Activated CD8-positive, alpha-beta memory T cell treated with anti-CD3 and anti-CD28 coated beads for 48 hours (primary cell): ENCODE measurements around the gene CPNE6.

Experiments used
- DNase-seq, 3 experiments: peaks; one replicate each; pipeline ENCODE4 v3.0.0-alpha.2; 2020; ENCODE audit warnings: low read depth in 2 of 3, low spot score in 2 of 3

Gene CPNE6

DNA sequence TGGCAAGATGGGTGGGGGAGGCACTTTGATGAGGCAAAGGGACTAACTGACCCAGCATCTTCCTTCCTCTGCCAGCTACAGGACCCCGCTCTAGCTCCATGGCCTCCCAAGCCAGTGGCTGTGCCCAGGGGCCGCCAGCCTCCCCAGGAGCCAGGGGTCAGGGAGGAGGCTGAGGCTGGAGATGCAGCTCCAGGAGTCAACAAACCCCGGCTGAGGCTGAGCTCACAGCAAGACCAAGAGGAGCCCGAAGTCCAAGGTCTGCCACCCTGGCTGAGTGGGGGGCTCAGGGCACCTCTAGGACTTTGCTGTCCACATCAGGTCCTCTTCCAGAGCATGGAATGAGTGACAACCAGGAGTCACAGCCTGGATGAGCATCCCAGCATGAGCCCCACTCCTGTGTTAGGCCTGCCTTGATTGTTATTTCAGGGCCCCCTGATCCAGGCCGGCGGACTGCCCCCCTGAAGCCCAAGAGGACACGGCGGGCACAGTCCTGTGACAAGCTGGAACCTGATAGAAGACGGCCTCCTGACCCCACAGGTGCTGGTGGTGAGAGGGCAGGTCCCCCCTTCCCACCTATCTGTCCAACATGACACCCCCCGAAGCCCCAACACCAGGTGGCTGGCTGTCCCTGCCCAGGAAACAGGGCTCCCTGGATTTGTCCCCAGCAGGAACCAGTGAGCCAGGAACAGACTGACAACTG is 2.5 kb upstream of the CPNE6 start:
- DNase-seq = no peak

DNA sequence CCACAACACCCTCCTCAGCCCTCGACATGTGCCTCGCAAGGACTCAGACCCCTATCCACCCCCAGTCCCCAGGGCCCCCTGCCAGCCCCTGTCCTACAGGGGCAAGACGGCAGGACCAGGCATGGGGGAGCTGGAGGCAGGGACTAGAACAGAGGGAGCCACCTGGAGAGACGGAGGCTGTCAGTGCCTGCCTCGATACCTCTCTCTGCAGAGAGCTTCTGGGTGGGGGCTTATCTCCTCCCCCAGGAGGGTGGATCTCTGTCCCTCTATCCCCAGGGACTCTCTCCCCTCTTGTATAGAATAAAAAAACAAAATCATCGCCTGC is 2.0 kb upstream of the CPNE6 start:
- no peak for DNase-seq

DNA sequence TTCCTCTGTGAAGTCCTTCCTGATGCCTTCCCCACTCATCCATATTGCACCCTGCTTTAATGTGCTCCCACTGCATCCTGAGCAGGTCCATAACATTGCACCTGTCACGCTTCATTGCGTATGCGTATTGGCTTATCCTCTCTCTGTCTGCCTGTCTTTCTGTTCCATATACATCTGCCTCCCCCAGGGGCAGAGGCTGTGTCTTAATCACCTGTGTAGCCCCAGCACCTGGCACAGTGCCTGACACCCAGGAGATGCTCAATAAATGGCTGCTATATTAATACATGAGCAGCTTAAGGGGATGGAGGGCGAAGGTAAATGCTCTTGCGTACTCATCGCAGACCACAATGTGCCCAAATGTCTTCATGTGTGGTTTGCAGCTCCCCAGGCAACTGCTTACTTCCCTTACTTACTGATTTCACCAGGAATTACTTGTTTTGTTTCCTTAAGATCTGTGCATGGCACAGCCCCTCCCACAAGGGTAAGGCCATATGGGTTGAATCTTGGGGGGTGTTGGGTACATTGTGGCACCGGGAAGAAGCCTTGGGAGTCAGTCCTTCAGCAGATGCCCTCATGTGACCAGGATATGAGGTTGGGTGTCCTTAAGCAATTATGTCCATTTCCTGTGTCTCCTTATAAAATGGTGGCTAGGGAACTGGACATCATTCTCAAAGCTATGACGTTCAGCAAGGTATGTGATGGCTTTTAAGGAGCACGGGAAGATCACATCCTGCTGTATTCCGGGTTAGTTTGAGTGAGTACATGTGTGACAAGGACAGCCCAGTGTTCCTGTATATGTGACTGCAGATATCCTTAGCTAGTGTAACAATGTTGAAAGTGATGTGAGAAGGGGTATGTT is 848 bp upstream of the CPNE6 start:
- no peak for DNase-seq

DNA sequence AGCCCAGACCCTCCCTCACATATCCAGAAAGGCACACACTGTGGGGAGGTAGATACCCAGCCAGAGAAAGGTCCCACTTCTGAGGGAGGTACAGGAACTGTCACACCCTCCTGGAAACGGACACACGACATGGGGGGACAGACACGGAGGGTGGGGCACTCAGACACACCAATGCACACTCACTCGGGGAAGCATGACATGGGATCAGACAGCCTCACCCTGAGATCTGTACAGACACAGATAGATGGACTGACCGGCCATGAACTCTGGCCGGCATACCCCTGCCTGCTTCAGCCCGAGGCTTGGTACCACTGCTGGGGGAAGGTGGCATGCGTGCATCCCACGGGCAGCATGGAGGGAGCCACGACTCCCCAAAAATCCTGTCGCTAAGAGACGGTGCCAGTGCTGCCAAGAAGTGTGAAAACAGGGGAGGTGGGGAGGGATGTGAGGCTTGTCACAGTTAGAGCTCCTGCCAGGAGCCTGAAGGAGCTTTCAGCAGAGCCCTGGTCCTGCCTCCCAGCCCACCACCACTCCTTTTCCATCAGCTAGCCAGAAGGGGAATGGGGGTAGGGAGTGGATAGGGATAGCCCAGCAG is 571 bp downstream of the CPNE6 start:
- DNase-seq = no peak

DNA sequence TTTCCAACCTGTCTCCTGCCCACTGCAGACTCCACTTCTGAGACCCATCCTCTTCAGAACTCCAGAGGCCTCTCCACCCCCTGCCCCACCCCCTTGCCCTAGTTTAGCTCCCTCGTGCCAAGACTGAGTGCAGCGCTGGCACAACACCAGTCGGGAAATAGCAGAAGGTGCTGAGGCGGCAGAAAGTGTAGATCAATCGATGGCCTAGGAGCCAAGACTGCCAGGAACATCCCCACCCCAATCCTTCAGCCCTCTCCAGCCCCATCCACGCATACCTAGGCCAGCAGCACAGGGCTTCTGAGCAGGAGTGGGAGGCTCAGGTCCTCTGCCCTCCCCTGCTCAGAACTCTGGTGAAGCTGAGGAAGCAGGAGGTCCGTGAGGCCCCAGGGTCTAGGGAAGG is 1.1 kb downstream of the CPNE6 start:
- no peak for DNase-seq

DNA sequence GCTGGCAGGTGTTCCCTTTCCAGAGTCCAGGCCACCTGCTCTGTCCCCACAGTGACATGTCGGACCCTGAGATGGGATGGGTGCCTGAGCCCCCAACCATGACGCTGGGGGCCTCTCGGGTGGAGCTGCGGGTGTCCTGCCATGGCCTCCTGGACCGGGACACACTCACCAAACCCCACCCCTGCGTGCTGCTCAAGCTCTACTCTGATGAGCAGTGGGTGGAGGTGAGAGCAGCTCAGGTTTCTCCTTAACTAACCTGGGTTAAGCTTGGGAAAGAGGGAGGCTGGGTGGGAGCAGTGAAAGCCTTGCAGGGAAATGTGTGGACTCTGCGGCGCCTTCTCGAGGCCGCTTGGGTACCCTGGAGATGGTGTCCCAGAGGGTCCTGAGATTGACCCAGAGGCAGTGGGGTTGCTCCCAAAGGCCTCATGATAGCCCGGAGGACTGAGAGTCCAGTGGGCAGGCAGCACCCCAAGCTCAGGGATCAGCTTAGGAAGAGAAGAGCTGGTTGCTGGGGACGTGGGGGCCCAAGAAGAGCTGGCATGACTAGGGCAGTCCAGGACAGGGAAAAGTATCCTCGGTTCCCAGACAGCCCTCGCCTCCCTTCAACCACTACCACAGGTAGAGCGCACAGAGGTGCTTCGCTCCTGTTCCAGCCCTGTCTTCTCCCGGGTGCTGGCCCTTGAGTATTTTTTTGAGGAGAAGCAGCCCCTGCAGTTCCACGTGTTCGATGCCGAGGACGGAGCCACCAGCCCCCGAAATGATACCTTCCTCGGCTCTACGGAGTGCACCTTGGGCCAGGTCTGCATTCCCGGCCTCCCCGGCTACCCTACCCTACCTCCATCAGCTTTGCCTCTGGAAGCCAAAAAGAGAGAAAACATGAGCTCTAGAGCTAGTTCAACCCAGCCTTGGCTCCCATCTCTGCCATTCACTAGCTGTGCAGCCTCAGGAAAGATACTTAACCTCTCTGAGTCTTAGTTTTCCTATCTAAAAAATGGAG is 1.8 kb downstream of the CPNE6 start:
- DNase-seq = no peak

DNA sequence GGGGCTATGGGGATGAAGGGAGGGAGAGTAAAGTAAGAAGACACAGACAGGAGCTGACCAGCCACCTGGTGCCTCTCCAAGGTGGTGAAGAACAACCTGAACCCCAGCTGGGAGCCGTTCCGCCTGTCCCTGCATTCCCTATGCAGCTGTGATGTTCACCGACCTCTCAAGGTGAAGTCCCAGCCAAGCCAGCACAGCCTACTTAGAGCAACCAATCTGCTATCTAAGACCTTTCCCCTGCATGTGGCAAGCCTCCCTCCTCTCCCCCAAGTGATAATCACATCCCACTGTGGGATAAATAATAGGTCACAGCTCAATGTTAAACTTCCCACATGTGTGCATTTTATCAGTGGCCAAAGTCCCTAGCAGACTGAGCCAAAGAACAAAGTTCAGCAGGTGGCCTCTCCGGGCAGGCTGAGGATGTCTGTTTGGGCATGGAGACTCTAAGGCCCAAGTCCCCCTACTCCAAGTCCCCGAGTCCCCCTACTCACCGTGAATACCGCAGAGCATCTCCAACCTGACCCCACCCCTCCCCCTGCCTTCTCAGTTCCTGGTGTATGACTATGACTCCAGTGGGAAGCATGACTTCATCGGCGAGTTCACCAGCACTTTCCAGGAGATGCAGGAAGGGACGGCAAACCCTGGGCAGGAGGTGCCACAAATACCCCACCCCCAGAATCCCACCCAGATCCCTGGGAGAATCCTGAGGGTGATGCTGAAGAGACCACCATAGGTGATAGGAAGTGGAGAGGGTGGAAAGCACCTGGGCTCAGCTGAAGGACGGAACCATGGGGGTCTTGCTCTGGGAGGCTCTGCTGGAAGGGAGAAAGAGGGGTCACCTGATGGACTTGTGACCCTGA is 3.5 kb downstream of the CPNE6 start:
- no peak for DNase-seq

DNA sequence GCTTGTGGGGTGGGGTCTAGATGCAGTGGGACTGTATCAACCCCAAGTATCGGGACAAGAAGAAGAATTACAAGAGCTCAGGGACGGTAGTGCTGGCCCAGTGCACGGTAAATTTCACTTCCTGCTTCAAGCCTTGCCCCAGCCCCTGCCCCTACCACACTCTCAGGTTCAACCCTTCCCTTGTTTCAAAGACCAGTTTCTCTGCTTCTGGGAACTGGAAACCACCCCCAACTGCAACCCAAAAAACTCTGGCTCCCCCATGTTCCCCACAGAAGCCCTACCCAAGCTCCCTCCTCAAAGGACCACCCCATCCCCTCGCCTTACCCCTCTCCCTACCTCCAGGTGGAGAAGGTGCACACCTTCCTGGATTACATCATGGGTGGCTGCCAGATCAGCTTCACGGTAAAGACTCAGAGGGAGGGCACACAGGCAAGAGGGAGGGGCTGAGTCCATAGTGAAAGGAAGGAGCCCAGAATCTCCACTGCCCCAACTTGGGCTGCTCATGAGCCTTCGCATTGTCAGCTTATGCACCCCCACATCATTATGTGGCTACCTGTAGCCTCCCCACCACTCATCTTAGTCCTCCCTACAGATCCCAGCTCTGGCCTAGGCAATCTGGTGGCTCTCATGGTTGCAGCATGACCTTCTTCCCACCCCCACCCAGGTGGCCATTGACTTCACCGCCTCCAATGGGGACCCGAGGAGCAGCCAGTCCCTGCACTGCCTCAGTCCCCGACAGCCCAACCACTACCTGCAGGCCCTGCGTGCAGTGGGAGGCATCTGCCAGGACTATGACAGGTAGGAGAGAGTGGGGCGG is 4.3 kb downstream of the CPNE6 start:
- no peak for DNase-seq

DNA sequence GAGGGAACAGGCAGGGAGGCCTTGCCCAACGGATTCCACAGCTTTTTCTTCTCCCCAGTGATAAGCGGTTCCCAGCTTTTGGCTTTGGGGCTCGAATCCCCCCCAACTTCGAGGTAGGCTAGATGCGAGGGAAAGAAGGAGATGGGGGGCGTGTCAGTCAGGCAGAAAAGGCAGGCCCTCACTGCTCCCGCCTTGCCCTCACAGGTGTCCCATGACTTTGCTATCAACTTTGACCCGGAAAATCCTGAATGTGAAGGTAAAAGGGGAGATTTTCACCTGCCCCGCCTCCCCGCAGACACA is 4.9 kb downstream of the CPNE6 start:
- DNase-seq = no peak

DNA sequence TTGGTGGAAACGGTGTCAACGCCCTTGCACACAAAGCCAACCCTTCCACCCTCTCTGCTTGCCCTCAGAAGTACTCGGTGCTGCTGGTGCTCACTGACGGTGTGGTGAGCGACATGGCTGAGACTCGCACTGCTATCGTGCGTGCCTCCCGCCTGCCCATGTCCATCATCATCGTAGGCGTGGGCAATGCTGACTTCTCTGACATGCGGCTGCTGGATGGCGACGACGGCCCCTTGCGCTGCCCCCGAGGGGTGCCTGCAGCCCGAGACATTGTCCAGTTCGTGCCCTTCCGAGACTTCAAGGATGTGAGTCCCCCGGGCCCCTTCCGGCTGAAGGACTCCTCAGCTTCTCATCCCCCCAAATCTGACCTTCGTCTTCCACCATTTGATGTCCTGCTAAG is 5.7 kb downstream of the CPNE6 start:
- DNase-seq = no peak

DNA sequence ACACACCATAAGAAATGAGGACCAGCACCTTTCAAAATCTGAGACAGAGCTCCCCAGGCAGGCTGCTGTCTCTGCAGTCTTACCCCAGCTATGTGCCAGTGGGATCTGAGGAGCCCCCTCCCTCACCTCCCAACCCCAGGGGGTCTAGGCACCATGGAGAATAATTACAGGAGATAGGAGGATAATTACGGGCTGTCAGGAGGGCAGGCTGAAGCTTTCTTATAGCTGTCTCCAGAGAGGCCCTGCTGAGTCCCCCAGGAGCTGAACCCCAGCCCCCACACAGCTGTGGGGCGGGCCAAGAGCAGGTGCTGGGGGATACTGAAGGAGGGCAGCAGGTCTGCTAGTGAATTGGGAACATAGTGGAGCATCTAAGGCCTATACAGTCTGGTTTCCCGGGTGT is 6.8 kb downstream of the CPNE6 start:
- no peak for DNase-seq

DNA sequence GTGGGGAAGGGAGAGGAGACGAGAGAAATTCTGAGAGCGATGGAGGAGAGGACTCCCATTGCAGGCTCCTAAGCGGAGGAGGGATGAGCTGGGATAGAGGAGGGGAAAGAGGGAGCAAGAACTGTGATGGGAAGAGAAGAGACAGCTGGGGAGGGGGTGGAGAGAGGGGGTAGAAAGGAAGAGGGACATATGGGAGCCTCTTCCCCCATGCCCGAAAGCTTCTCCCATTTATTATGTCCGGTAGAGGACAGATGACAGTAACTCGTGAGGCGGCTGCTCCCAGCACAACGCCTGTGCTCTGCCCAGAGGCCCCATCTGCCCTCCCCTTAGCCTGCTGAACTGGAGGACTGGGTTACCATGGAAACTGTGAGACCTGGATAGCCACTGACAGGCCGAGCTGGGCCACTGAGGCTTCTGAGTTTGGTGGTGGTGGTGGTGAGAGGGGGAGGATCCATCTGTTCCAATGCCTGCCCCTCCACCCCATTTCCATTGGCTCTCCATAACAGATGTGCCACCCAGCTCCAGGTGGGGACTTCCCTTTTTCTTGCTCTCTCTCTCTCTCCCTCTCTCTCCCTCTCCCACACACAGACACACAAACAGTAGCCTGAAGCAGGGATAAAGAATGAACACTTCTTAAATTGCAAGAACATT is 8.3 kb downstream of the CPNE6 start:
- no peak for DNase-seq

DNA sequence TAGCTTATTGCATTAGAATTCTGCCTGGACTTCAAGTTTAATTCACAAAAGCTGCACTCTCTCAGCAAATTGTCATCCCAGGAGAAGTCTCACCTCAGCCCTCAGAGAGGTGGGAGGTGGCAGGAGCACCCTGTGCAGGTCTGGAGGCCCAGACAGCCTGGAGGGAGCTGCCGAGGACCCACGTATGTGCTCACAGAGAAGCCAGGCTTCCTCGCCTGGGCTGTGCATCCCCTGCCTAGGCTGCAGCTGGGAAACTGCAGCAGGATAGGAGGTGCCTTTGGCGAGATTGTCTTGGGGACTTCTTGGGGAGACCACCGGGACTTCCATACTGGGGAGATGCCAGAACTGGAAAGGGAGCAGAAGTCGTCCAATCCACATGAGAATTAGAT is 8.8 kb downstream of the CPNE6 start:
- no peak for DNase-seq

DNA sequence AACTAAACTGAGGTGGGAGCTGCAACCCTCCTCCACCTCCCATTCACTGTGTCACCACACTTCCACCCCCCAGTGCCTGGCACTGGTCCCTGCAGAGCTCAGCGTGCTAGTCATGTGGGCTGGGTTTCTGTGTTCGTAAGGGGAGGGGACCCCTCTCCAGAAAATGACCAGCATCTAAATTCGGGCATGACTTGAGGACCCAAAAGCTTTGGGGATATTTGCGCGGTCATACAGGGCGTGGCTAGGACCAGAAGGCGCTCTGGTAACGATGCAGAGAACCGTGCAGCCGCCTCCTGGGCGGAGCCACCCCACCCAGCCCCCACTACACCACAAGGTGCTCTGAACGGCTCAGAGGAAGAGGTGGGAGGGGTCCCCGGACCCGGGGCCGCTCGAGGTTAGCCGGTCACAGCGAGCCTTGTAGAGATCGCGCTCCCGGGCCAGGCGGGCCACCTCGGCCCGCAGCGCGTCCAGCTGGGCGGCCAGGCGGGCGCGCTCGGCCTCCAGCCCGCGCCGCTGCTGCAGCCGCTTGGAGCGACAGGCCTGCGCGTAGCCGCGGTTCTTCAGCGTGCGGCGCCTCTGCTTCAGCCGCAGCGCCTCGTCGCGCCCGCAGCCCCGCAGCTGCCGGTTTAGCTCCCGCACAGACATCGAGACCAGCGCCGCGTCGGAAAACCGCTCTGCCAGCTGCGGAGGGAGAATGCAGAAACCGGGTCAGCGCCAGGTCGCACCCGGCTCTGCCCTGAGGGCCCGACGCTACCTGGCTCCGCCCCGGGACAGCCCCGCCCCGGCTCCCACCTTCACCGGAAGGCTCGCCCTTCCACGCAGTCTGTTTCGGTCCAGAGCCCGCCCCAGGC is 9.8 kb downstream of the CPNE6 start:
- peak; percentile 31 to 47 (median 42) for DNase-seq

DNA sequence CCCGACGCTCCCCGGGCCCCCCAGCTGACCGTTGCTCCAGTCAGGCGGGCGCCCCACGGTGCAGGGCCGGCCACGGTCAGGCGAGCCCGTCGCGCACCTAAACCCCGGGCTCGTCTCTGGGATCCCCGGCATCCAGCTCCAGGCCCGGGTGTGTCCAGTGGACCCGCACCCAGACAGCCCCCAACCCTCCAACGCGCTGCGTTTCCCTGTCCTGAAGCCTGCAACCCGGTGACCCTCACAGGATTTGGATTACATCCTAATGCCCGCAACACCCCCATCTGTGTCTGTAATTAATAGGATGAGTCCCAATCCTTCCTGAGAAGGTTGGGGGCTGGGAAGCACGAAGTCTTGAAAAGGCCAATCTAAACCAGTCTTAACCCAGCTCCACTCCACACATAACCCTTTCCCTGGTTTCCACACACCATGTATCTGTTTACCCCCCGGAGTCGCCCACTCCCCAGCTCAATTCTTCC is 10.4 kb downstream of the CPNE6 start:
- DNase-seq = no peak

DNA sequence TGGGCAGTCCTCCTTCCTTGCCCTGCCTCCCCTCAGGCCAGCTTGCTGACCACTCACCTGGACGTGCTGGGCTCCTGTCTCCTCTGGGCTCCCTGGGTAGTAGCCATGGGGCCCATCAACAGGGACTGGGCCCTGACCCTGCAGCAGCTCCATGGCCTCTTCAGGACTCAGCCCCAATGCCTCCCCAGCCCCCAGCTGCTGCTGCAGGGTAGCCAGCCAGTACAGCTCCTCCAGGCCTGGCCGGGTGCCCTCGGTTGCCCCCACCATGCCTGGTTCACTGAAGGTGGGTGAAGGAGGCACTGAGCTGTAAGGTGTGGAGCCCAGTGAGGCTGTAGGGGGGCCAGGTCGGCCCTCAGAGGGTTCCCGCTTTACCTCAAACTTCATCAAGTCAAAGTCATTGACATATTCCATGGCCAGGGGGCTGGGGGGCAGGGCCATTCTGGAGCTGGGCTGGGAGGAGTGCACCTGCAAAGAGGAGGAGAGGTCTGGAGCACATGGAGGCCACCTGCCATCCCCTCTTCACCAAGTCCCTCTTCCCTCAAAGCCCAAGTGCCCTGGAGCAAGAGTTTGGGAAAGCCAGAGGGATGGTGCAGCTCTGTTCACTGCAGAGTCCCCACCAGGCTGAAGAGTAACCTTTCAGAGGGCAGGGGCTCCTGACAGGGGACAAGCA is 11.2 kb downstream of the CPNE6 start:
- DNase-seq = no peak

DNA sequence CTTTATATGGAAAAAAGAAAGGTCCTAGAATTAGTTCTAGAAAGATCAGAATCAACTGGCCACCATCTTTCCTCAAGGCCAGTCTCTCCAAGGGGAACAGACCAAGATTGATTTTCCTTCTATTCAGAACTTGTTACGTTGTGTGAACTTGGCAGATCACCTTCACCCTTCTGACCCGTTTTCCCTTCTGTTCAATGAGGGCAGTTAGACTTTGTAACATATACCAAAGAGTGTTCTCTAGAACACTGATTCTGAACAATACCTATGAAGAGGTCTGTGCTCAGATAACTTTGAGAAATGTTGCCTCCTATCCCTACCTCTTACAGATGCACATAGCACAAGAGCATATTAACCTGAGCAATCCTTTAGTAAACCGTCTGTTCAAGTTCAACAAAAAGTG is 12.1 kb downstream of the CPNE6 start:
- DNase-seq = no peak

DNA sequence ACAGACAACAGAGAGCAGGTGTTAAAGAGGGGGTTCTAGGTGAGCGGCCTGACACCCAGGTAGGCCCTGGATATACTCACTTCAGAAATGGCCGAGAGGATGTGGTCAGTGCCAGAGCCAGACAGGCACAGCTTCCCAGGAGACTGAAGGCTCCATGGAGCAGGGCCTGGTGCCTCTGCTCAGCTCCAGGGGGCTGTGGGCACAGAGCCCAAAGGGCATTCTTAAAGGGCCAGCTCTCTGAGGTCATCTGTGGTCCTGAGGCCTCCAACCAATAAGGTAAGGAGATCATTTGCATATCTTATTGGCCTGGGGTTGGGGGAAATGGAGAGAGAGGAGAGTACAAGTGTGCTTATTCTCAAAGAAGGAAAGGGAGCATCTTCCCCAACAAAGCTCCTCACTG is 13.1 kb downstream of the CPNE6 start:
- DNase-seq = no peak
